AG10803 (cell line): ENCODE data around the gene TMEM72.

Source experiments
- DNase-seq: peaks from one replicate; pipeline ENCODE4 v3.0.0; 2010; ENCODE audit warnings: low read depth
- H3K4me3 ChIP-seq: 2 replicates; pipeline ENCODE4 v1.5.1; 2011; ENCODE audit warnings: mild to moderate bottlenecking, low read length, control low read depth
- TF ChIP-seq, protein P1 (sequence below): conservative IDR thresholded peaks from 2 replicates; pipeline ENCODE4 v1.5.1; 2011; ENCODE audit warnings: mild to moderate bottlenecking, low read length, control low read depth, inconsistent platforms

TMEM72 gene

GRCh38 chr10:44916429-44916828 is 5.3 kb downstream of the TMEM72 start:
- TF ChIP-seq, protein P1, sequence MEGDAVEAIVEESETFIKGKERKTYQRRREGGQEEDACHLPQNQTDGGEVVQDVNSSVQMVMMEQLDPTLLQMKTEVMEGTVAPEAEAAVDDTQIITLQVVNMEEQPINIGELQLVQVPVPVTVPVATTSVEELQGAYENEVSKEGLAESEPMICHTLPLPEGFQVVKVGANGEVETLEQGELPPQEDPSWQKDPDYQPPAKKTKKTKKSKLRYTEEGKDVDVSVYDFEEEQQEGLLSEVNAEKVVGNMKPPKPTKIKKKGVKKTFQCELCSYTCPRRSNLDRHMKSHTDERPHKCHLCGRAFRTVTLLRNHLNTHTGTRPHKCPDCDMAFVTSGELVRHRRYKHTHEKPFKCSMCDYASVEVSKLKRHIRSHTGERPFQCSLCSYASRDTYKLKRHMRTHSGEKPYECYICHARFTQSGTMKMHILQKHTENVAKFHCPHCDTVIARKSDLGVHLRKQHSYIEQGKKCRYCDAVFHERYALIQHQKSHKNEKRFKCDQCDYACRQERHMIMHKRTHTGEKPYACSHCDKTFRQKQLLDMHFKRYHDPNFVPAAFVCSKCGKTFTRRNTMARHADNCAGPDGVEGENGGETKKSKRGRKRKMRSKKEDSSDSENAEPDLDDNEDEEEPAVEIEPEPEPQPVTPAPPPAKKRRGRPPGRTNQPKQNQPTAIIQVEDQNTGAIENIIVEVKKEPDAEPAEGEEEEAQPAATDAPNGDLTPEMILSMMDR: no peak
- no peak for DNase-seq
- H3K4me3 ChIP-seq: no peak overlapping the region

GRCh38 chr10:44917848-44918247 is 6.7 kb downstream of the TMEM72 start:
- no peak for DNase-seq
- H3K4me3 ChIP-seq: no peak overlapping the region
- TF ChIP-seq, protein P1: no peak

DNA sequence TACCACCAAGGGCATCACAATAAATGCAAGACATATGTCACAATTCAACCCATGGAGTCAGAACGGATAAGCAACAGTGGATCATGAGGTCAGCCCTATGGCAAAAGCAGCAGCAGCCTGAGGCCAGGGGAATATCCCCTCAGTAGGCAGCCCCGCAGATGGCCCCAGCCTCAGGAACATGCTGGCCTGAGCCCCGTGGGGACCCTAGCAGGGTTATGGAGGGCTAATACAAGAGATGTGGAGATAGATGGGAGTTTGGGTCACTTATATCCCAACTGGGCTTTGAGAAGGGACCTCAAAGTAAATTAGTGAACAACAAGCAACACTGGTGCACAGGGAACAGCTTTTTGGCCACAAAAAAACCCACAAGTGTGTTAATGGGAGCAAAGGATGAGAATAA is 9.1 kb downstream of the TMEM72 start:
- no peak overlapping the region for H3K4me3 ChIP-seq
- TF ChIP-seq, protein P1: no peak
- no peak for DNase-seq

GRCh38 chr10:44921061-44921460 is 9.9 kb downstream of the TMEM72 start:
- DNase-seq: no peak
- TF ChIP-seq, protein P1: no peak
- no peak overlapping the region for H3K4me3 ChIP-seq

- TF ChIP-seq, protein P1: no peak
- no peak for DNase-seq
- no peak overlapping the region for H3K4me3 ChIP-seq
Observed at GRCh38 chr10:44921506-44921905, 10.4 kb downstream of the TMEM72 start.

DNA sequence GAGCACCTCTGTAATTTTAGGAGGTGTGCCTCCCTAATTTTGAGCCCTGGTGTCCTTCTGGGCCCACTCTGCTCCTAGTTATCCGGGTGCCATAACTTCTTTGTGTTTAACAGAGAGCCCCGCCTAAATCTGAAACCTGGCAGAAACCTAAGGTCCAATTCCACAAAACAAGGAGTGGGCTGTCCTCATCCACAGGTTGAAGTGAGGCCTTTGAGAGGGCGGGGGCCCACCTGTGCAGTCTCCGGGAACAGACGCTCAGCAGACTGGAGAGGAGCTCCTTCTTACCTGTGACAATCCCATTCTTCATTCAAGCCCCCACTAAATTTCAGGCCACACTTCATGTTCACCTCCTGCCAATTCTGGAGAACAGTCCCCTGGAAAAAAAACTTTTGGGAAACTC is 10.9 kb downstream of the TMEM72 start:
- DNase-seq: no peak
- no peak overlapping the region for H3K4me3 ChIP-seq
- TF ChIP-seq, protein P1: no peak

GRCh38 chr10:44922796-44923545 is 11.8 kb downstream of the TMEM72 start:
- TF ChIP-seq, protein P1: no peak
- no peak overlapping the region for H3K4me3 ChIP-seq
- DNase-seq: no peak
